ELF-1 (cell line): ENCODE data around the gene IMMT.

Source experiments
- DNase-seq: peaks from one replicate; pipeline ENCODE4 v3.0.0-alpha.2; 2016; ENCODE audit warnings: low read depth, low spot score

Gene IMMT

GRCh38 chr2:86226636-86227520, 31.6 kb upstream of the IMMT start:
- no peak for DNase-seq

- no peak for DNase-seq
Observed at GRCh38 chr2:86226070-86226469, 30.8 kb upstream of the IMMT start.

DNA sequence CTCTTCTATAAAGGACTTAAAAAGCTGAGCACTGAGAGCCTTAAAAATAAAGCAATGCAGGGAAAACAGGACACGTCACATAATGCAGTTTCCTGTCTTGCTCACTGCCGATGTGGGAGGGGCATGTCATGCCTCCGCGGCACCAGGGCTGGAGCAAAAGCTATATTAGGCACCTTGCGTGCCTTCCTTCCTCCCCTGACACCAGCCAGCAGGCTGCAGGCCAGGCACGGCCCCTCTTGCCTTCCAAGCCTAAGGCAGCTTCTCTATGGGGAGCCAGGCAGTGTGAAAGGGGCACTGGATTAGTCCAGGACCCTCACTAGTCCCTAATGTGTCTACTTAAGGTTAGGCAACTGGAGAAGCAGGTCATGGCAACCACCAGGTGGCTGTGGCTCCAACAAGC, 30.3 kb upstream of the IMMT start:
- no peak for DNase-seq

DNA sequence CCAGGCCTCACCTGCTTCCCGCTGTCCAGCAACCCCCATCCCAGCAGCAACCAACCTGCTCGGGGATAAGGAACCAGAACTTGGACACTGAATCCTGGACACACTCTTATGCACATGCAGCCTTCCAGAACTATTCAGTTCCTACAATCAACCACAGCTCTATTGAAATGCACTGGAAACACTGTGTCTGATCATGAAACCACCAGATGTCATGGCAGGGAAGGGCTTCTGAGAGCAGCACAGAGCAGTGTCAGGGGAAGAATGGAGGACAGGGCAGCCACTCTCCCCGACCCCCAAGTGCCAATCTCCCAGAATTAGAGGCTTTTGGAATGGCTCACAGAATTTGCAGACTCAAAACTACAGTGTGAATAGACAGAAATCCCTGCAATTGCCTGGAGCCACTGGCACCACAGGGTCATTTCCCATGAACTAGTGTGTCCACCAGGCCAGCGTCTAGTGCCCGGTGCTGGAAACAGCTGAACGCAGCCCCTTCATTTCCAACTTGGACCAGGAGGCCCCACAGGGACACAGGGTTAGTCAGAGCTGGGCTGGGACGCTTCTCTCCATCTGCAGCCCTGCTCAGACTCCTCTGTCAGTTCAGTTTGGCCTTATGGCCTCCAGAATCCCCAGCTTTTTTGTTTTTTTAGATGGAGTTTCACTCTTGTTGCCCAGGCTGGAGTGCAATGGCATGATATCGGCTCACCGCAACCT, 29.5 kb upstream of the IMMT start:
- no peak for DNase-seq

DNA sequence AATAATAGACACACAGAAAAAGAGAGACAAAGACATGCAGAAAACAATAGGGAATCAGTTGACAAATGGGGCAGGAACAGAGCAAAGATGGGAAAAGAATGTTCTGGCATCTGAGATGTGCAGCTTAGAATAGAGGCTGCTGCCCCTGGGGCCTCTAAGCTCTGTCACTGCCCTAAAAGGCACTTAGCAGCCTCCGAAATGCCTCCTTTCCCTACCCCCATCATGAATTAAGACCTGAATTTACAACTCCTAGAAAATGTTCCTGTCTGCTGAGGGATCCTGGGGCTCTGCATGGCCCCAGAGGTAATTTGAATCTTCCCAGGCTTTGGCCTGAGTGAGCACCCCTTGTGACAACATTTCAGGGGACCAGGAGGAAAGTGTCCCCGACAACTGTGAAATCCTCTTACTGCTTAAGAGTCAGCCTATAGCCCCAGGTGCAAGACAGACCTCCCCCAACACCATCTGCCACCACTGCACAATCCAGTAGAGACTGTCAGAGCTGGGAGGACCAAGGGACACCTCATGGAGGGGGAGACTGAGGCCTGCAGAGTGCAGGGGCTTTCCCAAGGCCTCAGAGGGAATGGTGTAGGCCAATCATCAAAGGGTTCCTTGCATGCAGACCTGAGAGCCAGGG, 28.8 kb upstream of the IMMT start:
- no peak for DNase-seq

- peak; percentile 45 for DNase-seq
Observed at GRCh38 chr2:86223140-86223926, 28.1 kb upstream of the IMMT start.

- peak; percentile 79 for DNase-seq
Observed at GRCh38 chr2:86221066-86221684, 25.9 kb upstream of the IMMT start.

GRCh38 chr2:86219896-86220295, 24.6 kb upstream of the IMMT start:
- DNase-seq = no peak

DNA sequence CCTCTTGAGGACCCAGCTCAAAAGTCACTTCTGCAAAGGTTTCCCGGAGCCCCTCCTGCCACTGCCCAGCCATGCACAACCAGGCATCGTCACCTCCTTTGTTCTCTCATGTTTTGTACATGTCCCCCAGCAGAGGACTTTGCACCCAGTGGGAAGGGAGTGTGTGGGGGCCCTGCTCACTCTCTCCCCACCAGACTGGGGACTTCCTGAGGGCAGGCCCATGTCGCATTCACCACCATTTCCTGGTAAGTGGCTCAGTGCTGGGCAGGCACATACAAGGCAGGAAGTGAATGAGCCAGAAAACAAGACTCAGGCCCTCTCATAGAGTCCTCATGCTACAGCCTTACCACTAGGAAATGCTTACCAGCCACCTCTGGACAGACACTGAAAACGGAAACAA, 22.9 kb upstream of the IMMT start:
- DNase-seq = no peak

- no peak for DNase-seq
Observed at GRCh38 chr2:86216575-86217555, 21.6 kb upstream of the IMMT start.

GRCh38 chr2:86214503-86214832, 19.2 kb upstream of the IMMT start:
- DNase-seq = no peak

DNA sequence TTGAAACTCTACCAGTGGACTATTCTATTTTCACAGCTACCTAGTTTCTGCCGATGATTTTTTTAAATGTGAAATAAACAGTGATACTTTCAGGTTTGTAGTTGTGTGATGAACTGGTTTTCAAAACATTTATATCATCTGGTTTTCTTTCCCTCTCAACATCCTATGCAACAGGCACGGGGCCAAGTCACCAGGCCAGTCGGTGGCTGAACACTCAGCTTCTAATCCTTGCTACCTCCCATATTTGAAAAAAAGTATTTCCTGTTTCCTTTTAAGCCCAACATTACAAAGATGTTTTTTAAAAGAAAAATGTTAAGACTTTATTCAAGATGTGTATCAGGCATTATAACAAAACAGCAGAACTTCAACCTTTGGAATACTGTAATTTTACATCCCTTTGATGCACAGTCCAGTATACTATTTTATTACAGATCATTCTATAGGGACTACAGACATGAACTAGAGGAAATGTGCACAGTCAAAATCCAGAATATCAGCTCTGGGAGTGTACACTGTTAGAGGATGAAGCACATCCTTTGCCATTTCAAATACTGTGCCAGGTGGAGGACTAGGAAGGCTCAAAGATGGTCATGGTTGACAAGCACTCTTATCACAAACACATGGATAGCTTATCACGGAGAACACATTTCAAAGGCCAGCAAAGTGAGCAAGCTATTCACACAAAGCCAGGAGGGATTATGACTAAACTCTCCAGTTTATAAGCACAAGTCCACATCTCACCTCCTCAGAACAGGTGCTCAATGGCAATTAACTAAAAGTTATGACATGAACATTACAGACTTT, 18.6 kb upstream of the IMMT start:
- DNase-seq = no peak

GRCh38 chr2:86213056-86213455, 17.8 kb upstream of the IMMT start:
- DNase-seq = no peak

- no peak for DNase-seq
Observed at GRCh38 chr2:86211796-86212188, 16.5 kb upstream of the IMMT start.

DNA sequence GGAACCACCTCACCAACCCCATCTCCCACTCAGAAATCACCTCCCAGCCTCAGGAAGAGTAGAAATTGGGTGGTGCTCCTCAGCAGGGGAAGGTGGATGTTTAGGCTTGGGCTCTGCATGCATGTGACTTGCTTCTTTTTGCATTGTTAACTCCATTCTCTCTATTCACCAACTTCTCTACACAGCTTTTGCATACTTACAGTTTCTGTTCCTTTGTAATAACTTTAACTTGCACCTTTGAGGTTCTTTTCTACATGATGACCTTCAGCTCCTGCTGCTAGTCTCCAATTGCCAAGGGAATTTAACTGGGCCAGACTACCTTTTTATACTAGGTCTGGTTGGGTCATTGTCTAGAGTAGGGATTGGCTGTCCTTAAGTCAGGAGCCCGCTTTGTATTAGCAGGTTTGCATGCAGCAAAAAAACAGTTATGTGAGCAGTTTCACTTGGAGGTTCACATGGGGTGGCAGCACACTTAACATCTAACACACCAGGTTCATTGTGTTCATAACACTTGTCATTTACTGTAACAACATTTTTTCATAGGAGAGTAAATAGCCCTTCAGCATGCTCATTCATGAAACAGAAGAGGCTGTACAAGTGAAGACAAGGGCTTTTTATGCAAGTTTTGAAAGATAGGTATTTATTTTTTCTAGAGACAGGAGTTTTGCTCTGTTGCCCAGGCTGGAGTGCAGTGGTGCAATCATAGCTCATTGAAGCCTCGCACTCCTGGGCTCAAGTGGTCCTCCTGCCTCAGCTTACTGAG, 16.0 kb upstream of the IMMT start:
- DNase-seq = no peak

GRCh38 chr2:86204458-86204857, 9.2 kb upstream of the IMMT start:
- no peak for DNase-seq

GRCh38 chr2:86203614-86204013, 8.4 kb upstream of the IMMT start:
- no peak for DNase-seq

GRCh38 chr2:86202702-86203101, 7.4 kb upstream of the IMMT start:
- DNase-seq = no peak

GRCh38 chr2:86202336-86202692, 7.1 kb upstream of the IMMT start:
- DNase-seq = no peak
